H1 (cell line): ENCODE data around the gene GFI1B. TPM values are rescaled to one million over a fixed set of nuclear protein-coding genes. Genes with fewer than 3 reads are reported as not detected.

ENCODE experiments used
- HDAC2 ChIP-seq, 2 experiments: fragments of 300-600 bp in 1 of 2; sonication (generic) in 1 of 2; IDR thresholded peaks; 2 replicates each; pipeline ENCODE4 v1.6.1; 2011 to 2012; ENCODE audit warnings: low read depth in 2 of 2, low read length in 2 of 2, mild to moderate bottlenecking in 2 of 2, moderate library complexity in 2 of 2, borderline replicate concordance in 1 of 2, inconsistent platforms in 1 of 2
- PHF8 ChIP-seq: fragments of 200-600 bp; sonication (generic); conservative IDR thresholded peaks from 2 replicates; pipeline ENCODE4 v1.7.1; 2012; ENCODE audit warnings: low read depth, mild to moderate bottlenecking, inconsistent platforms, low read length, moderate library complexity
- POU5F1 ChIP-seq: IDR thresholded peaks from 2 replicates; pipeline ENCODE4 v1.6.1; 2011; ENCODE audit warnings: low read depth, mild to moderate bottlenecking, low read length, moderate library complexity
- RNF2 ChIP-seq: fragments of 200-900, 300-1000 bp; sonication (generic); IDR thresholded peaks from 2 replicates; pipeline ENCODE4 v1.7.1; 2016; ENCODE audit warnings: borderline replicate concordance, low read depth, mild to moderate bottlenecking, antibody characterized with exemption, low read length; ENCODE audit not compliant: poor library complexity, severe bottlenecking; ENCODE audit errors: missing control alignments
- SIN3A ChIP-seq, 2 experiments: IDR thresholded peaks in 1 of 2; conservative IDR thresholded peaks in 1 of 2; 2 replicates each; pipeline ENCODE4 v1.6.1; 2011 to 2012; ENCODE audit warnings: low read length in 2 of 2, improper control_type of control experiment in 1 of 2, low read depth in 1 of 2, mild to moderate bottlenecking in 1 of 2
- TAF7 ChIP-seq: optimal IDR thresholded peaks from 2 replicates; pipeline ENCODE3; 2011; ENCODE audit warnings: low read depth, mild to moderate bottlenecking, inconsistent platforms, low read length, moderate library complexity, borderline replicate concordance
- TCF12 ChIP-seq: IDR thresholded peaks from 2 replicates; pipeline ENCODE4 v1.6.1; 2011; ENCODE audit warnings: low read depth, mild to moderate bottlenecking, low read length
- TEAD4 ChIP-seq: IDR thresholded peaks from 2 replicates; pipeline ENCODE4 v1.6.1; 2012; ENCODE audit warnings: low read depth, low read length, inconsistent platforms, mixed read lengths
- polyA plus RNA-seq, 7 experiments: library from polyadenylated mRNA; depleted of rRNA in 3 of 7; stranded (reverse) in 5 of 7; unstranded in 2 of 7; fragments of >200 nt in 5 of 7; fragments of 200-250 nt in 2 of 7; gene quantifications; 1 replicate in 5 of 7; 2 replicates in 1 of 7; 4 replicates in 1 of 7; pipeline versions ENCODE4 v1.2.1 to v1.2.3, GENCODE V29; 2011 to 2013; ENCODE audit warnings: missing spikeins in 2 of 7, mixed read lengths in 2 of 7
- total RNA-seq: library from RNA; stranded (reverse); fragmentation: NEBNext Ultra II Directional; extraction: Animal tissue kit (Norgen Biotek cat#: 25700); gene quantifications from 2 replicates; pipeline ENCODE4 v1.2.1, GENCODE V29; 2021

Gene GFI1B
- total and polyA plus RNA-seq, 2 of the 8 experiments (the other 6 are each of a cell fraction or from before 2014, with no cell fraction given) = 0.09 to 0.11 TPM

- no peak for TF ChIP-seq RNF2
- TF ChIP-seq TEAD4 = no peak
- TF ChIP-seq PHF8 = no peak
- TF ChIP-seq HDAC2 (IDR thresholded peaks at IDR 0.05; ENCODE audit: borderline replicate concordance in 1 of 2, low read depth in 2 of 2, low read length in 2 of 2) = no peak
- no peak for TF ChIP-seq POU5F1
- no peak for TF ChIP-seq SIN3A (conservative IDR thresholded peaks at IDR 0.05 in 1 of 2, IDR thresholded peaks at IDR 0.05 in 1 of 2; ENCODE audit: low read depth in 1 of 2, low read length in 2 of 2)
- no peak for TF ChIP-seq TAF7
- TF ChIP-seq TCF12 = peak; percentile 20; the same call in 1 of the 2 replicates
Measured at GRCh38 chr9:133003671-133004090, 25.2 kb downstream of the GFI1B start (continued).
